Smooth muscle cell (in vitro differentiated cells): ENCODE results near the gene CCDC127. TPM values are rescaled to one million over a fixed set of nuclear protein-coding genes. Genes with fewer than 3 reads are reported as not detected.

Experiments
- DNase-seq: peaks from one replicate; lab custom pipeline; 2025; ENCODE audit not compliant: unreplicated experiment; lab: John Stamatoyannopoulos, UW
- H2AFZ ChIP-seq: fragments of 200-600 bp; sonication (generic); 2 replicates; pipeline ENCODE4 v1.6.0; 2016; ENCODE audit warnings: antibody characterized with exemption, low read depth, mild to moderate bottlenecking
- H3F3A ChIP-seq: fragments of 200-600 bp; sonication (generic); 2 replicates; pipeline ENCODE4 v1.6.0; 2017; ENCODE audit warnings: antibody characterized with exemption, low read depth
- H3K27ac ChIP-seq: fragments of 200-600 bp; sonication (generic); 2 replicates; pipeline ENCODE4 v1.5.1; 2016; ENCODE audit warnings: low read depth, mild to moderate bottlenecking
- H3K27me3 ChIP-seq: fragments of 200-600 bp; sonication (generic); 2 replicates; pipeline ENCODE4 v1.6.1; 2016; ENCODE audit warnings: low read depth, mild to moderate bottlenecking
- H3K36me3 ChIP-seq: fragments of 200-600 bp; sonication (generic); 2 replicates; pipeline ENCODE4 v1.5.1; 2016; ENCODE audit warnings: low read depth
- H3K4me1 ChIP-seq: fragments of 200-600 bp; sonication (generic); 2 replicates; pipeline ENCODE4 v1.5.1; 2016; ENCODE audit warnings: low read depth
- H3K4me2 ChIP-seq: fragments of 200-600 bp; sonication (generic); 2 replicates; pipeline ENCODE4 v1.6.0; 2016; ENCODE audit warnings: mild to moderate bottlenecking
- H3K4me3 ChIP-seq: fragments of 200-600 bp; sonication (generic); 2 replicates; pipeline ENCODE4 v1.5.1; 2016; ENCODE audit warnings: mild to moderate bottlenecking
- H3K79me2 ChIP-seq: fragments of 200-600 bp; sonication (generic); 2 replicates; pipeline ENCODE4 v1.6.0; 2016; ENCODE audit warnings: low read depth, mild to moderate bottlenecking
- H3K9ac ChIP-seq: fragments of 200-600 bp; sonication (generic); 2 replicates; pipeline ENCODE4 v1.6.0; 2016; ENCODE audit warnings: low read depth
- H3K9me3 ChIP-seq: fragments of 200-600 bp; sonication (generic); replicated peaks from 2 replicates; pipeline ENCODE4 v1.5.1; 2016; ENCODE audit warnings: low read depth
- H4K20me1 ChIP-seq: fragments of 200-600 bp; sonication (generic); 2 replicates; pipeline ENCODE4 v1.6.0; 2016; ENCODE audit warnings: low read depth
- WGBS: methylation state at CpG from one replicate; pipeline ENCODE4 v1.1.7; 2016; ENCODE audit warnings: low lambda C conversion rate; 5-methylcytosine and 5-hydroxymethylcytosine counted together
- polyA plus RNA-seq: library from polyadenylated mRNA; unstranded; fragments of >200 nt; fragmentation: Nextera tagmentation; extraction: Ambion mirVana; gene quantifications from 2 replicates; pipeline ENCODE4 v1.2.1, GENCODE V29; 2016
- total RNA-seq: library from RNA; depleted of rRNA; stranded (reverse); fragments of >200 nt; gene quantifications from 2 replicates; pipeline ENCODE4 v1.2.3, GENCODE V29; 2014
- TF ChIP-seq, protein P1 (sequence below): fragments of 200-600 bp; sonication (generic); IDR thresholded peaks from 2 replicates; pipeline ENCODE4 v1.5.1; 2017; ENCODE audit warnings: borderline replicate concordance, mild to moderate bottlenecking, antibody characterized with exemption; ENCODE audit not compliant: insufficient read depth, poor library complexity, severe bottlenecking

The CCDC127 gene
- total and polyA plus RNA-seq, 2 experiments from 2014 or later, result 2.8 to 8.6 TPM

DNA sequence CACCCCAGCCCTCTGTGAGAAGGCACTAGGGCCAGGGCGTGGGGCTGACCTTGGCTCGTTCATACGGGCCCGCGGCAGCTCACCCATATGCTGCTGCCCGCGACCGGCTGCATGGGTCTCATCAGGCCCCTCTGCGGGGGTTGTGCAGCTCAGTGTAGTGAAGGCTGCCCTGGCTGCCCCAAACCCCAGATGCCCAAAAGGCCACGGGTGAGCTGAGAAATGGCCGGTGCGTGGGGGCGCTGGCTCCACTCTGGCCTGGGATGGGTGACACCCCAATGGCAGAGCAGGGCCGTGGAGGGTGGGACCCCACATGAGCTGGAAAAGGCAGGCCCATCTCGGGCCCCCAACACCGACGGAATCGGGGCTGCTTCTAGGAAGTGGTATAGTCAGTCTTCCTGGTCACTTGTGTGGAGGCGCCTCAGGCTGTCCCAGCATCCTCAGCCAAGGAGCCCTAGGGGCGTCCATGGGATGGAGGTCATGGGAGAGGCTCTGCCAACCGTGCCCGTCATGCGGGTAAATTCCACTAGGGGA lies 46.1 kb downstream of the CCDC127 start:
- DNase-seq, result no peak
- Histone ChIP-seq H3K9me3 (no peaks in the 10 kb centered on the region), H3K4me1 (no peaks in the 10 kb centered on the region), H3K79me2 (no peaks in the 10 kb centered on the region), H3K27ac (no peak overlapping the region), H4K20me1 (no peaks in the 10 kb centered on the region), H3K27me3 (no peaks in the 10 kb centered on the region), H2AFZ (no peak overlapping the region), H3K4me3 (no peak overlapping the region), H3K36me3 (no peaks in the 10 kb centered on the region), H3K4me2 (no peak overlapping the region), H3F3A (no peaks in the 10 kb centered on the region), H3K9ac (no peak overlapping the region)
- TF ChIP-seq, protein P1, sequence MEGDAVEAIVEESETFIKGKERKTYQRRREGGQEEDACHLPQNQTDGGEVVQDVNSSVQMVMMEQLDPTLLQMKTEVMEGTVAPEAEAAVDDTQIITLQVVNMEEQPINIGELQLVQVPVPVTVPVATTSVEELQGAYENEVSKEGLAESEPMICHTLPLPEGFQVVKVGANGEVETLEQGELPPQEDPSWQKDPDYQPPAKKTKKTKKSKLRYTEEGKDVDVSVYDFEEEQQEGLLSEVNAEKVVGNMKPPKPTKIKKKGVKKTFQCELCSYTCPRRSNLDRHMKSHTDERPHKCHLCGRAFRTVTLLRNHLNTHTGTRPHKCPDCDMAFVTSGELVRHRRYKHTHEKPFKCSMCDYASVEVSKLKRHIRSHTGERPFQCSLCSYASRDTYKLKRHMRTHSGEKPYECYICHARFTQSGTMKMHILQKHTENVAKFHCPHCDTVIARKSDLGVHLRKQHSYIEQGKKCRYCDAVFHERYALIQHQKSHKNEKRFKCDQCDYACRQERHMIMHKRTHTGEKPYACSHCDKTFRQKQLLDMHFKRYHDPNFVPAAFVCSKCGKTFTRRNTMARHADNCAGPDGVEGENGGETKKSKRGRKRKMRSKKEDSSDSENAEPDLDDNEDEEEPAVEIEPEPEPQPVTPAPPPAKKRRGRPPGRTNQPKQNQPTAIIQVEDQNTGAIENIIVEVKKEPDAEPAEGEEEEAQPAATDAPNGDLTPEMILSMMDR, result no peak
- 96% methylated on average over 23 of the region's 23 CpGs for WGBS

GRCh38 chr5:170971-171800 lies 46.8 kb downstream of the CCDC127 start:
- no peak overlapping the region for H3K9ac ChIP-seq
- no peak overlapping the region for H3K4me3 ChIP-seq
- H3K4me2 ChIP-seq, result no peak overlapping the region
- TF ChIP-seq, protein P1, result no peak
- H2AFZ ChIP-seq, result no peak overlapping the region
- no peaks in the 10 kb centered on the region for H3K79me2 ChIP-seq
- no peaks in the 10 kb centered on the region for H3K4me1 ChIP-seq
- H3K9me3 ChIP-seq, result no peaks in the 10 kb centered on the region
- no peaks in the 10 kb centered on the region for H3F3A ChIP-seq
- 96% methylated on average over 35 of the region's 37 CpGs for WGBS
- H3K27me3 ChIP-seq, result no peaks in the 10 kb centered on the region
- no peaks in the 10 kb centered on the region for H3K36me3 ChIP-seq
- H4K20me1 ChIP-seq, result no peaks in the 10 kb centered on the region
- no peak for DNase-seq
- H3K27ac ChIP-seq, result no peak overlapping the region

GRCh38 chr5:169728-170094 lies 48.2 kb downstream of the CCDC127 start:
- no peak for DNase-seq
- Histone ChIP-seq H4K20me1 (no peaks in the 10 kb centered on the region), H3K9me3 (no peaks in the 10 kb centered on the region), H3K27ac (no peak overlapping the region), H3K4me3 (no peak overlapping the region), H2AFZ (no peak overlapping the region), H3F3A (no peaks in the 10 kb centered on the region), H3K4me2 (no peak overlapping the region), H3K9ac (no peak overlapping the region), H3K36me3 (no peaks in the 10 kb centered on the region), H3K27me3 (no peaks in the 10 kb centered on the region), H3K79me2 (no peaks in the 10 kb centered on the region), H3K4me1 (no peaks in the 10 kb centered on the region)
- 95% methylated on average over 12 of the region's 12 CpGs for WGBS
- TF ChIP-seq, protein P1, result no peak
